DOHH2 (cell line): Measurements from ENCODE around the gene UNKL.

Experiments used
- H3F3A ChIP-seq: fragments of 200-600 bp; sonication (generic), shearing (Covaris generic); 2 replicates; pipeline ENCODE4 v1.6.0; 2016; ENCODE audit warnings: antibody characterized with exemption, mild to moderate bottlenecking; ENCODE audit not compliant: control insufficient read depth, insufficient read depth
- H3K27ac ChIP-seq: fragments of 200-600 bp; sonication (generic); 2 replicates; pipeline ENCODE4 v1.5.1; 2014; ENCODE audit warnings: low read depth, mild to moderate bottlenecking, low read length, moderate library complexity
- H3K27me3 ChIP-seq: fragments of 200-600 bp; sonication (generic); 2 replicates; pipeline ENCODE4 v1.6.1; 2014; ENCODE audit warnings: mild to moderate bottlenecking, low read length, mixed read lengths; ENCODE audit not compliant: control insufficient read depth
- H3K36me3 ChIP-seq: fragments of 200-600 bp; sonication (generic); 2 replicates; pipeline ENCODE4 v1.6.1; 2014; ENCODE audit warnings: mild to moderate bottlenecking, low read length, moderate library complexity, mixed read lengths; ENCODE audit not compliant: control insufficient read depth
- H3K4me1 ChIP-seq: fragments of 200-600 bp; sonication (generic); 2 replicates; pipeline ENCODE4 v1.6.1; 2014; ENCODE audit warnings: mild to moderate bottlenecking, low read length, mixed read lengths; ENCODE audit not compliant: control insufficient read depth
- H3K4me2 ChIP-seq: fragments of 200-600 bp; sonication (generic); 2 replicates; pipeline ENCODE4 v1.6.0; 2014; ENCODE audit warnings: mild to moderate bottlenecking, low read length, moderate library complexity
- H3K4me3 ChIP-seq: fragments of 200-600 bp; sonication (generic); 2 replicates; pipeline ENCODE4 v1.5.1; 2014; ENCODE audit warnings: mild to moderate bottlenecking, low read length, mixed read lengths
- H3K79me2 ChIP-seq: fragments of 200-600 bp; sonication (generic); 2 replicates; pipeline ENCODE4 v1.6.1; 2014; ENCODE audit warnings: mild to moderate bottlenecking, low read length, mixed read lengths; ENCODE audit not compliant: control insufficient read depth
- H3K9me2 ChIP-seq: fragments of 200-600 bp; sonication (generic); replicated peaks from 2 replicates; pipeline ENCODE4 v1.6.1; 2014; ENCODE audit warnings: mild to moderate bottlenecking, low read length, mixed read lengths; ENCODE audit not compliant: control insufficient read depth
- H3K9me3 ChIP-seq: fragments of 200-600 bp; sonication (generic); 2 replicates; pipeline ENCODE4 v1.6.1; 2014; ENCODE audit warnings: antibody characterized with exemption, low read length, mixed read lengths; ENCODE audit not compliant: control insufficient read depth, insufficient read depth
- H4K20me1 ChIP-seq: fragments of 200-600 bp; sonication (generic); 2 replicates; pipeline ENCODE4 v1.6.0; 2014; ENCODE audit warnings: low read depth, mild to moderate bottlenecking, antibody characterized with exemption, low read length, moderate library complexity; ENCODE audit not compliant: control insufficient read depth, insufficient read depth
- CTCF ChIP-seq: fragments of 200-600 bp; sonication (generic); IDR thresholded peaks from one replicate; pipeline ENCODE4 v1.5.1; 2014; ENCODE audit warnings: antibody characterized with exemption, mild to moderate bottlenecking, low read depth, low read length; ENCODE audit not compliant: poor library complexity, severe bottlenecking
- EZH2phosphoT487 ChIP-seq: fragments of 200-600 bp; sonication (generic); IDR thresholded peaks from 2 replicates; pipeline ENCODE4 v1.6.1; 2017; ENCODE audit warnings: borderline replicate concordance, mild to moderate bottlenecking, antibody characterized with exemption, low read length, moderate library complexity, mixed read lengths

The UNKL gene

GRCh38 chr16:1428511-1428910 is 14.0 kb upstream of the UNKL start:
- no peaks in the 10 kb centered on the region for H3K9me3 ChIP-seq
- no peaks in the 10 kb centered on the region for H3K9me2 ChIP-seq
- peak overlapping the region; percentile 31; the same call in 1 of the 2 replicates for H3K4me3 ChIP-seq
- no peaks in the 10 kb centered on the region for H3K36me3 ChIP-seq
- TF ChIP-seq EZH2phosphoT487 (no peak), CTCF (peak; percentile 77)
- no peak overlapping the region for H3K27ac ChIP-seq
- peaks cover 17% of the 10 kb centered on the region for H3K4me1 ChIP-seq
- no peaks in the 10 kb centered on the region for H3K79me2 ChIP-seq
- no peaks in the 10 kb centered on the region for H4K20me1 ChIP-seq
- H3K27me3 ChIP-seq: no peaks in the 10 kb centered on the region
- H3F3A ChIP-seq: no peaks in the 10 kb centered on the region
- peak overlapping the region; percentile 45 for H3K4me2 ChIP-seq

GRCh38 chr16:1427473-1428461 is 13.3 kb upstream of the UNKL start:
- no peaks in the 10 kb centered on the region for H3K9me2 ChIP-seq
- H3K36me3 ChIP-seq: no peaks in the 10 kb centered on the region
- no peak overlapping the region for H3K4me3 ChIP-seq
- no peak overlapping the region for H3K27ac ChIP-seq
- TF ChIP-seq CTCF (no peak), EZH2phosphoT487 (no peak)
- H3K79me2 ChIP-seq: no peaks in the 10 kb centered on the region
- H3K4me1 ChIP-seq: peaks cover 17% of the 10 kb centered on the region
- no peaks in the 10 kb centered on the region for H3F3A ChIP-seq
- H4K20me1 ChIP-seq: no peaks in the 10 kb centered on the region
- no peaks in the 10 kb centered on the region for H3K27me3 ChIP-seq
- H3K4me2 ChIP-seq: peak overlapping the region; percentile 45
- no peaks in the 10 kb centered on the region for H3K9me3 ChIP-seq

GRCh38 chr16:1426734-1427471 is 12.4 kb upstream of the UNKL start:
- Histone ChIP-seq H3K4me1 (peaks cover 18% of the 10 kb centered on the region), H3K4me2 (no peak overlapping the region), H3K36me3 (no peaks in the 10 kb centered on the region), H3K27ac (no peak overlapping the region), H4K20me1 (no peaks in the 10 kb centered on the region), H3K9me3 (no peaks in the 10 kb centered on the region), H3K79me2 (no peaks in the 10 kb centered on the region), H3F3A (no peaks in the 10 kb centered on the region), H3K27me3 (no peaks in the 10 kb centered on the region), H3K9me2 (no peaks in the 10 kb centered on the region), H3K4me3 (no peak overlapping the region)
- no peak for TF ChIP-seq EZH2phosphoT487
- TF ChIP-seq CTCF: no peak
